ENCODE results near the gene GALNTL6.

Gene GALNTL6

DNA sequence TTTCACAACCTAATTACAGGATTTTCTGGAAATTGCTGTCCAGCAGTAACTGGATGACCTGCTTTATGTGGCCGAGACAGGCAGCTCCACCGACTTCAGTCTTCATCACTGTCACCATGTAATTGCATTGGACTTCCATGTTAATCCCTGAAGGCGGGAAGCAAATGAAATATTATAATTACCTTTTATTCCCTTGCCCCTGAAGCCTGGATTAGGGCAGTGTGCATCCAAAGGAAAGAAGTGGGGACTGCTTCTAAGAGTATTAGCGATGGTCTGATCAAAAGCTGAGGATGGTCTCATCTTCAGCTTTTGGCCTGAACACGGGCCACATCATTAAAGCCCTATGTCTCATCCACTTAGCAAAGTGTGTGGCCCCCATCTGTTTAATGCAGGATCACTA lies 1043.8 kb downstream of the GALNTL6 start:
- H3K27ac ChIP-seq (ENCODE audit: low read depth, low read length), result no peak overlapping the region
- H3K9ac ChIP-seq (ENCODE audit: low read length), result no peak overlapping the region
- H3K79me2 ChIP-seq (ENCODE audit: insufficient read depth, low read length), result no peaks in the 10 kb centered on the region
- no peaks in the 10 kb centered on the region for H4K20me1 ChIP-seq (ENCODE audit: low read depth, low read length)
- H3K4me2 ChIP-seq (ENCODE audit: low read depth, low read length, poor library complexity, severe bottlenecking), result no peak overlapping the region
- no peak overlapping the region for H2AFZ ChIP-seq (ENCODE audit: low read depth, low read length, severe bottlenecking)
- no peak for TF ChIP-seq EZH2phosphoT487 (conservative IDR thresholded peaks at IDR 0.05; ENCODE audit: low read length)
- TF ChIP-seq, protein P1, sequence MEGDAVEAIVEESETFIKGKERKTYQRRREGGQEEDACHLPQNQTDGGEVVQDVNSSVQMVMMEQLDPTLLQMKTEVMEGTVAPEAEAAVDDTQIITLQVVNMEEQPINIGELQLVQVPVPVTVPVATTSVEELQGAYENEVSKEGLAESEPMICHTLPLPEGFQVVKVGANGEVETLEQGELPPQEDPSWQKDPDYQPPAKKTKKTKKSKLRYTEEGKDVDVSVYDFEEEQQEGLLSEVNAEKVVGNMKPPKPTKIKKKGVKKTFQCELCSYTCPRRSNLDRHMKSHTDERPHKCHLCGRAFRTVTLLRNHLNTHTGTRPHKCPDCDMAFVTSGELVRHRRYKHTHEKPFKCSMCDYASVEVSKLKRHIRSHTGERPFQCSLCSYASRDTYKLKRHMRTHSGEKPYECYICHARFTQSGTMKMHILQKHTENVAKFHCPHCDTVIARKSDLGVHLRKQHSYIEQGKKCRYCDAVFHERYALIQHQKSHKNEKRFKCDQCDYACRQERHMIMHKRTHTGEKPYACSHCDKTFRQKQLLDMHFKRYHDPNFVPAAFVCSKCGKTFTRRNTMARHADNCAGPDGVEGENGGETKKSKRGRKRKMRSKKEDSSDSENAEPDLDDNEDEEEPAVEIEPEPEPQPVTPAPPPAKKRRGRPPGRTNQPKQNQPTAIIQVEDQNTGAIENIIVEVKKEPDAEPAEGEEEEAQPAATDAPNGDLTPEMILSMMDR (IDR thresholded peaks at IDR 0.05; ENCODE audit: insufficient read depth, low read length, poor library complexity, severe bottlenecking), result no peak
- no peaks in the 10 kb centered on the region for H3F3A ChIP-seq (ENCODE audit: insufficient read depth)
- no peaks in the 10 kb centered on the region for H3K36me3 ChIP-seq (ENCODE audit: low read length)
- no peaks in the 10 kb centered on the region for H3K9me3 ChIP-seq (ENCODE audit: insufficient read depth, low read length)
- no peaks in the 10 kb centered on the region for H3K27me3 ChIP-seq (ENCODE audit: low read length)
- no peaks in the 10 kb centered on the region for H3K9me2 ChIP-seq (replicated peaks; ENCODE audit: insufficient read depth, low read length)
- H3K4me3 ChIP-seq (ENCODE audit: insufficient read depth, low read length, poor library complexity, severe bottlenecking), result no peak overlapping the region

DNA sequence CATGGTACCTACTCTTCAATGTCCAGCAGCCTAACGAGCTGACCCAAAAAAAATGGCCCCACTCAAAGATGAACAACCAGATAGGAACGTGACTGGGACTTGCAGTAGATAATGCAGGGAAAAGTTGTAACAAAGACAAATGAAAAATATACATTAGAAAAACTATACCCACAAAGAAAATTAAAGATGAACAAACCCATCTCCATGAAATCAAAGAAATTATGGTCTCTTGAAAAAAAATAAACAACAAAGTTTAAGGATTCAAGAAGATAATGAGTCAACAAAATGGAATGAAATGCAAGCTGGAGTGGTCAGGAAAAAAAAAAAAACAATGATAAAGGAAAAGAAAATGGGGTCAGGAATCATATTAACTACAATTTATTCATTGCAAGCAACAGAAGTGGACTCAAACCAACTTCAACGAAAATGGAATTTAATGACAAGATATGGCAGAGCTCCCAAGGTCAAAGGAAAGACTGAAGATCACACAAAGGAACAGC lies 1045.6 kb downstream of the GALNTL6 start:
- H3K36me3 ChIP-seq (ENCODE audit: low read length), result no peaks in the 10 kb centered on the region
- H3K9me2 ChIP-seq (replicated peaks; ENCODE audit: insufficient read depth, low read length), result no peaks in the 10 kb centered on the region
- H4K20me1 ChIP-seq (ENCODE audit: low read depth, low read length), result no peaks in the 10 kb centered on the region
- no peak overlapping the region for H3K27ac ChIP-seq (ENCODE audit: low read depth, low read length)
- no peaks in the 10 kb centered on the region for H3K27me3 ChIP-seq (ENCODE audit: low read length)
- H3K79me2 ChIP-seq (ENCODE audit: insufficient read depth, low read length), result no peaks in the 10 kb centered on the region
- TF ChIP-seq, protein P1 (IDR thresholded peaks at IDR 0.05; ENCODE audit: insufficient read depth, low read length, poor library complexity, severe bottlenecking), result no peak
- no peak for TF ChIP-seq EZH2phosphoT487 (conservative IDR thresholded peaks at IDR 0.05; ENCODE audit: low read length)
- H3K4me2 ChIP-seq (ENCODE audit: low read depth, low read length, poor library complexity, severe bottlenecking), result no peak overlapping the region
- no peak overlapping the region for H3K4me3 ChIP-seq (ENCODE audit: insufficient read depth, low read length, poor library complexity, severe bottlenecking)
- no peaks in the 10 kb centered on the region for H3F3A ChIP-seq (ENCODE audit: insufficient read depth)
- no peak overlapping the region for H3K9ac ChIP-seq (ENCODE audit: low read length)
- no peak overlapping the region for H2AFZ ChIP-seq (ENCODE audit: low read depth, low read length, severe bottlenecking)
- no peaks in the 10 kb centered on the region for H3K9me3 ChIP-seq (ENCODE audit: insufficient read depth, low read length)

DNA sequence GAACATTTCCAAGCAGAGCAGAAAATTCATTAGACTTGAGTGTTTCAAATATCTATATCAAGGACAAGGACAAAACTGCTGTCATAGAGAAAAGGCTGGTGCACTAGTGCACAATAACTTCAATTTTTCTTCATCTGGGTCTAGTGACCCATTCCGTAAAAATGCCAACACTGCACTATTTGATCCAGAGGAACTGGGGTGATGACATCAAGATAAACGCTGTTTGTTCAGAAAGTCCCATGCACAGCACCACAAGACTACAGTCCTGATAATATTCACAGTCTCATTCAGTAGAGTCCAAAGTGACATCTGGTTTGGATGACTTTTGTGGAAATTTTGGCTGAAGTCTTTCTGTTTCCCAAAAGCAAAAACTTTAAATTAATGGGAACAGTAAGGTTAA lies 1051.9 kb downstream of the GALNTL6 start:
- Histone ChIP-seq H3K4me3 (ENCODE audit: insufficient read depth, low read length, poor library complexity, severe bottlenecking) (no peak overlapping the region), H3K9me2 (replicated peaks; ENCODE audit: insufficient read depth, low read length) (no peaks in the 10 kb centered on the region), H4K20me1 (ENCODE audit: low read depth, low read length) (no peaks in the 10 kb centered on the region), H3F3A (ENCODE audit: insufficient read depth) (no peaks in the 10 kb centered on the region), H3K79me2 (ENCODE audit: insufficient read depth, low read length) (no peaks in the 10 kb centered on the region), H2AFZ (ENCODE audit: low read depth, low read length, severe bottlenecking) (no peak overlapping the region), H3K27ac (ENCODE audit: low read depth, low read length) (no peak overlapping the region), H3K36me3 (ENCODE audit: low read length) (no peaks in the 10 kb centered on the region), H3K4me2 (ENCODE audit: low read depth, low read length, poor library complexity, severe bottlenecking) (no peak overlapping the region), H3K9me3 (ENCODE audit: insufficient read depth, low read length) (no peaks in the 10 kb centered on the region), H3K27me3 (ENCODE audit: low read length) (no peaks in the 10 kb centered on the region), H3K9ac (ENCODE audit: low read length) (no peak overlapping the region)
- TF ChIP-seq EZH2phosphoT487 (conservative IDR thresholded peaks at IDR 0.05; ENCODE audit: low read length), result no peak
- TF ChIP-seq, protein P1 (IDR thresholded peaks at IDR 0.05; ENCODE audit: insufficient read depth, low read length, poor library complexity, severe bottlenecking), result no peak
